ENCODE results near the gene RASAL2. TPM values are rescaled to one million over a fixed set of nuclear protein-coding genes. Genes with fewer than 3 reads are reported as not detected.

Gene RASAL2
- total RNA-seq, 1 experiment from 2014 or later = 31.6 TPM

- BruUV-seq (replicated peaks) = no TSS peak
- Histone ChIP-seq H3K9me3 (ENCODE audit: control insufficient read depth, insufficient read depth, low read depth, low read length) (no peaks in the 10 kb centered on the region), H3K4me3 (ENCODE audit: low read depth in 2 of 2, low read length in 2 of 2) (no peak overlapping the region), H3K27me3 (ENCODE audit: control insufficient read depth, insufficient read depth, low read length) (no peaks in the 10 kb centered on the region), H3K27ac (ENCODE audit: low read length) (peak overlapping the region; percentile 89), H3K4me1 (ENCODE audit: control insufficient read depth, insufficient read depth, low read length) (peaks cover 33% of the 10 kb centered on the region), H3K36me3 (ENCODE audit: control insufficient read depth, insufficient read depth, low read length) (no peaks in the 10 kb centered on the region)
- ATAC-seq = peak; percentile 84
- intact Hi-C loops (cut with micrococcal nuclease; ENCODE audit: unreplicated experiment) (loop anchor here (10.0 kb wide), 1 partner anchor 230 kb away; no protein-coding TSS in a partner anchor), in situ Hi-C loops (cut with HindIII; ENCODE audit: low pct_unique_long_range_greater_than_20kb, low sequenced_read_pairs) (no loop called here)
- TF ChIP-seq POLR2AphosphoS5 (IDR thresholded peaks at IDR 0.05; ENCODE audit: low read depth, low read length) = no peak
- peak; percentile 81 for TF ChIP-seq CTCF (IDR thresholded peaks at IDR 0.05)
- peak; percentile 46 for DNase-seq (ENCODE audit: low read depth, low spot score)
- POLR2A ChIA-PET = no interaction called here
- CTCF ChIA-PET = no interaction called here
Measured at GRCh38 chr1:178055093-178055492, 38.8 kb upstream of the RASAL2 start.

- no TSS peak for BruUV-seq (replicated peaks)
- intact Hi-C loops (cut with micrococcal nuclease; ENCODE audit: unreplicated experiment) = loop anchor here (10.0 kb wide), 1 partner anchor 229 kb away; no protein-coding TSS in a partner anchor
- TF ChIP-seq REST (IDR thresholded peaks at IDR 0.05; ENCODE audit: insufficient read depth in 1 of 2, low read depth in 2 of 2, low read length in 1 of 2) (no peak), CTCF (IDR thresholded peaks at IDR 0.05) (peak; percentile 33; the same call in 1 of the 2 replicates), TCF7L2 (IDR thresholded peaks at IDR 0.05; ENCODE audit: low read depth, low read length) (no peak)
- Histone ChIP-seq H3K4me3 (ENCODE audit: low read depth in 2 of 2, low read length in 2 of 2) (peak overlapping the region; percentile 21 to 27), H3K27ac (ENCODE audit: low read length) (peak overlapping the region; percentile 89), H3K27me3 (ENCODE audit: control insufficient read depth, insufficient read depth, low read length) (no peaks in the 10 kb centered on the region), H3K9me3 (ENCODE audit: control insufficient read depth, insufficient read depth, low read depth, low read length) (no peaks in the 10 kb centered on the region), H3K36me3 (ENCODE audit: control insufficient read depth, insufficient read depth, low read length) (no peaks in the 10 kb centered on the region), H3K4me1 (ENCODE audit: control insufficient read depth, insufficient read depth, low read length) (peaks cover 33% of the 10 kb centered on the region)
- DNase-seq (ENCODE audit: low read depth, low spot score) (peak; percentile 54), ATAC-seq (peak; percentile 96)
- CTCF ChIA-PET = no interaction called here
- in situ Hi-C loops (cut with HindIII; ENCODE audit: low pct_unique_long_range_greater_than_20kb, low sequenced_read_pairs) = no loop called here
- POLR2A ChIA-PET = no interaction called here
Measured at GRCh38 chr1:178055779-178056471, 38.0 kb upstream of the RASAL2 start.
